ENCODE results near the gene VSIG8.
"Not testable (repeated sequence)": the region's sequence is repeated elsewhere in the genome, so short reads cannot be mapped to it uniquely, and the experiment has no call there.

The VSIG8 gene, protein sequence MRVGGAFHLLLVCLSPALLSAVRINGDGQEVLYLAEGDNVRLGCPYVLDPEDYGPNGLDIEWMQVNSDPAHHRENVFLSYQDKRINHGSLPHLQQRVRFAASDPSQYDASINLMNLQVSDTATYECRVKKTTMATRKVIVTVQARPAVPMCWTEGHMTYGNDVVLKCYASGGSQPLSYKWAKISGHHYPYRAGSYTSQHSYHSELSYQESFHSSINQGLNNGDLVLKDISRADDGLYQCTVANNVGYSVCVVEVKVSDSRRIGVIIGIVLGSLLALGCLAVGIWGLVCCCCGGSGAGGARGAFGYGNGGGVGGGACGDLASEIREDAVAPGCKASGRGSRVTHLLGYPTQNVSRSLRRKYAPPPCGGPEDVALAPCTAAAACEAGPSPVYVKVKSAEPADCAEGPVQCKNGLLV

DNA sequence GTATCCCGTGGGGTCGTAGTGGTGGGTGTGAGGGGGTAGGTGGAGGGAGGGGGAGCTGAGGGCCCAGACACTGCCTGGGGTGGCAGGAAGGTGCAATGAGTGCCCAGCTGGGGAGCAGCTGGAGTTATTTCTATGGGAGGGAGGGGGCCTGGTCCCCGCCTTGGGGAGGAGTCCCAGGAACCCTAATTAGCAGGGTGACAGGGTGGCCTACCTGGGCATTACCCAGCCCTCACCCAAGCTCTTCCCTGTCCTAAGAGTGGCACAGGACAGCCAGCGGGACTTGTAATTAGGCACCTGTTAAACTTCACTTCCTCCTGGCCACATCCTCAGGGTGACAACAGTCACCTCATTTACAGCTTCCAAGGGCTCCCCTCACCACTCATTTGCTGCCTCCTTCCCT, at the start of gene VSIG8:
Gene VSIG8 (minus strand): TSS at position 101 of the 400 bp plus-strand sequence. CDS start 136 bp downstream, outside the sequence.
- DNase-seq (ENCODE audit: low read depth in 2 of 2), result no peak

DNA sequence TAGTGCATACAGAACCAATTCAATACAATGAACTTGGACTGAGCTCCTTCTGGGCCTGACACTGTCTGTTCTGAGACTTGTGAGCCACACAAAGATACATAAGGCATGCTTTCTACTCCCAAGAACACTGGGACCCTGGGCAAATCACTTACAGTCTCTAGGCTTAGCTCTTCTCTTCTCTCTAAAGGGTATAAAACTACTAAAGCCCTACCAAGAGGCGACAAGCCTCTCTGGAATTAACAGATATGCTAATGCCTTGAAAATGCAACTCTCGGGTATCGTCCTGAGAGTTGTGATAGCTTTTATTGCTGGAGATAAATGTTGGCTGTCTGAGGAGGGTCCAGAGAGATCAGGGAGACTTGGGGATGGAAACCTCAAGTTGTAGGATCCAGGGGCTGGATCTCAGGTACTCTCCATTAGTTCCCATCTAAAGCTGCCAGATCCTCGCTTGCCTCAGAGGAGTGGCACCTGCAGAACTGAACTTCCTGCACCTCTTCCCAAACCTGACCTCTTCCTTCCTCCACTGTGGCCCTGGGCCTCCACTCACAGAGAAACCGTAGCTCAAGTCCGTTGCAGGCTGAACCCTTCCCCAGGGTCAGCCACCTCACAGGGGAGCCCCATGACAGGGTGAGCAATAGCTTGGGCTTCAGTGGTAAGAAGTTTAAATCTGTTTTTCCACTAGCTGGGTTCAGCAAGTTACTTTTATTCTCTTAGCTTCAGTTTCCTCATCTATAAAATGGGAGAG, 49.0 kb upstream of the VSIG8 start:
- DNase-seq (ENCODE audit: low read depth in 2 of 2), result no peak

DNA sequence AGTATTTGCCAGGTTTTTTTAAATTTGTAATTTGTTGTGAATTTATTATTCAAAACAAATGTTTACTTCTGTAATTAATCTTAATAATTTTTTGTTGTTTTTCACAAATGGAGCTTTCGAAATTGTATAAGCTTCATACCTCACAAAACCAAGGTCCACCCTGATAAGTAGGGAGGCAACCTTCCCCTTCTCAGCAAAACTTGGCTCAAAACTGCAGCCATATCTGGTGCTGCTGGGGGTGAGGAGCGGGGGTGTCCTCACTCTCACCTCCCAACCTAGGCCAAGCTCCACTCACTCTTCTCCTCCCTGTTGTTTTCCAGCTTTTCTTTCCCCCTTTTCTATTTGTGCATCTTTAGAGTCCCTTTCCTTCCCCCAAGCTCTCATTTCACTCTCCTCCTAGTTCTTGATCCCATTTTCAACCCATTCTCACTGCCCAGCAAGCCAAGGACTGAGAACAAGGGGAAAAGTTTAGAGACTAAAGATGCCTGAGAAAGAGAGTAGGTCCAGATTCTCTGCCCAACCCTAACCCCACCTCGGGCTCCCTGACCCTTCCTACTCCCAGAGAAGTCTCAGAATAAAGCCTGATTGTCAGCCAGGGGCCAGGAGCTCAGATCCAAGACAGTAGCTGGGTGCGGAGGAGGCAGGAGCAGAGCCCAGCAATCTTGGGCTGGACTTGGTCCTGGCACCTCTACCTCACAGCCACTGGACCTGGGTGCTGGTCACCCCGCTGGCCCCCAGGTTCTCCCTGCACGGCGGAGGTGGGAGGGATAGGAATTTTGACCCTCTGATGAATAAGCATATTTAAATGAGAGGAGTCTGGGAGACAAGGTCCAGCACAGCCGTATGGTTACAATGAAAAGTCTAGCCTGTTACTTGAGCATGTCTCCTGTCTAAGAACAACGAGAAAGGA, 45.8 kb upstream of the VSIG8 start:
- no peak for DNase-seq (ENCODE audit: low read depth in 2 of 2)

DNA sequence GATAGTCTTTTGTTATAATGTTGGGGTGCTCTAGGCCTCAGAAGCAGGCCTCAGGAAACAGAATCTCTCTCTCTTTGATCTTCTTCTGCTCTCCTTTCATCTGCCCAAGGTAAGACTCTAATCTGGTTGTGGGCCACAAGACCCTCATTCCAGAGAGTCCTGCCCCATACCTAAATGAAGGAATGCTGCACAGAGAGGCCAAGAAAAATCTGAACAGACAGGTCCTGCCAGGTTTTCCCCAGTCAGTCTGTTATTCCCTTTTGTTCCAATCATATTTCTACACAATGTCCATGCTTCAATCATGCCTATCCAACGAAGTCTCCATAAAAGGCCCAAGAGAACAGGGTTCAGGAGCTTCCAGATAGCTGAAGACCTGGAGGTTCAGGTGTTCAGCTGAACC, 44.5 kb upstream of the VSIG8 start:
- DNase-seq (ENCODE audit: low read depth in 2 of 2), result no peak

- DNase-seq (ENCODE audit: low read depth in 2 of 2), result not testable (repeated sequence)
These were observed 41.6 kb upstream of the VSIG8 start for GRCh38 chr1:159904036-159904435.

DNA sequence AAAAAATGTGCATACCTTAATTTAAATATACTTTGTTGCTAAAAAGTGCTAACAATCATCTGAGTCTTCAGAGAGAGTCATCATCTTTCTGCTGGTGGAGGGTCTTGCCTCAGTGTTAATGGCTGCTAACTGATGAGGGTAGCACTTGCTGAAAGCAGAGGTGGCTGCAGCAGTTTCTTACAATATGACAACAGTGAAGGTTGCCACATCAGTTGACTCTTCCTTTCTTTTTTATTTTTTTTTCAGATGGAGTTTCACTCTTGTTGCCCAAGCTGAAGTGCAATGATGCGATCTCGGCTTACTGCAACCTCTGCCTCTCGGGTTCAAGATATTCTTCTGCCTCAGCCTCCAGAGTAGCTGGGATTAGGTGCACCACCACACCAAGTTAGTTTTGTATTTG, 40.1 kb upstream of the VSIG8 start:
- no peak for DNase-seq (ENCODE audit: low read depth in 2 of 2)

DNA sequence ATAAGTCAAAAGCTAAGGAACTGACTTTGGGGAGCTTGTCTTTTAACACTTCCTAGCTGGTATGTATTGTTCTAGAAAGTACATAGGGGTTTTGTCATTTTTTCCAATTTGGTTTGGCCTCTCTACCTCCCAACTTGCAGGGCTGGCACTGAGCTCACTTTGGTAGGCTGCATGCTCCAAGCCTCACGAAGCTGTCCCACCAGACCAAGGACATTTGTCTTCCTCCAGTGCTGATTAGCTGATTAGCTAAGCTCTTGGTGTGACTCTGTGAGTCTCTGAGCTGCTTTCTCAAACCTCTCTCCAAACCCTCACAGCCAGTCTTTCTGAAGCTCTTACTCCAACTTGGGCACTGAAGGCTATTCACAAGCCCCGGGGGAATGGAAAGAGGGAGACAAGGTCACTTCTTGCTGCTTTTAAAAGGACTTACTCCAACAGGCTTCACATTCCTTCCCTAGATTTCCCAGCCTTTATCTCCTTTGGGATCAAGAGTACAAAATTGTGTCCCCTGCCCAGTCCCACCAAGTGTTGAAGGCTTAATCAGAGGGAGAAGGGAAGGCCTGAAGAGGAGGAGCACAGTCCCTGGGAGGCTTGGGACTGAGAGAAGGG, 38.4 kb upstream of the VSIG8 start:
- no peak for DNase-seq (ENCODE audit: low read depth in 2 of 2)

- no peak for DNase-seq (ENCODE audit: low read depth in 2 of 2)
These were observed 37.7 kb upstream of the VSIG8 start, which contains the start of gene CFAP45 for GRCh38 chr1:159900086-159900680. CFAP45 (minus strand) TSS chr1:159900165; CDS start chr1:159900098, 67 bp downstream.

- not testable (repeated sequence) for DNase-seq (ENCODE audit: low read depth in 2 of 2)
These were observed 37.2 kb upstream of the VSIG8 start for GRCh38 chr1:159899634-159900033.

GRCh38 chr1:159898527-159898926, 36.1 kb upstream of the VSIG8 start:
- DNase-seq (ENCODE audit: low read depth in 2 of 2), result no peak

- DNase-seq (ENCODE audit: low read depth in 2 of 2), result no peak
These were observed 35.5 kb upstream of the VSIG8 start for GRCh38 chr1:159897962-159898361.

DNA sequence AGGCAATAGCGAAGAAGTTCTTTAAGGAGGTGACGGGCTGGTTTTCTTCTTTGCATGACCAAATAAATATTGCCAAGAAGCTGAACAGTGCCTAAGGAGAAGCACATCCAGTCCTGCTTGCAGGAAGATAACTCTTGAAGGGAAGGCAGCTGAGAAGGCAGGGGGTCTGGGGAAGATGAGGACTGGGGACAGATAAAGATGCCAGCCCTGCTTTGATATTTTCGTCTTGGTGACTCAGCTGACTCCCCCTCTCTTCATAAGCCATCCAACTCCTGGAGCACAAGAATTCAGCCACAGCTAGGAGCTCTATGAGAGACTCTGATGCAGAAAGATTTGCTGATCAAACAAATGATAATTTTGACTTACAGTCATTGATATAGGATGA, 34.1 kb upstream of the VSIG8 start:
- DNase-seq (ENCODE audit: low read depth in 2 of 2), result no peak

DNA sequence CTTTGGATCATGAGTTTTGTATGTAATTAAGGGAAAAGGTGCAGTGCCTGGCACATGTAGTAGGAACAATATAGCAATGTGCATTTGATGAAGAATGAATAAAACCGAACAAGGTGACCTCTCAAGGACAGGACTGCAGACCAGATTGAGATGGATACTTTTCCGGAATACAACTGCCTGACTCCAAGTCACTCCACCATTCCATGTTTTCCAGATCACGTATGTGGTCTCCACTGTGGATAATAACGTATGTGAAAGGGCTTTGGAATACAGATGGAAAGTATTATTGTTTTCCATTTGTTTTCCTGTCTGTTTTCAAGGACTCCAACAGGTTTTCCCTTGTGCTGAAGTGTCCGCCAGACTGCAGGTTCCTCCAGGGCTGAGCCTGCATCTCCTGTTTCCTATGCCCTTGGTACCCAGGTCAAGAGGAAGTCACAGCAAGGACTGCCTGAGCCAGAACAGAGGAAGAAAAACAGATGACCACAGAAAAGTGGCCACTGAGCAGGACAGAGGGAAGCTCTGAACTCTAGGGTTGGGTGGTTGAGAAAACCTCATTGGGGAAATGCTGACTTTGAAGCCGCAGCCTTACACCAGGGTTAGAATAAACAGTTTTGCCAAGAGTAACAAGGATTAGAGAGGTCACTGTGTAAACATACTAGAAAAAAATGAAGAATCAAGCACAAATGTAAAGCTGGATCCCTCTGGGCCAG, 33.5 kb upstream of the VSIG8 start:
- no peak for DNase-seq (ENCODE audit: low read depth in 2 of 2)

GRCh38 chr1:159895286-159895685, 32.8 kb upstream of the VSIG8 start:
- DNase-seq (ENCODE audit: low read depth in 2 of 2), result no peak

DNA sequence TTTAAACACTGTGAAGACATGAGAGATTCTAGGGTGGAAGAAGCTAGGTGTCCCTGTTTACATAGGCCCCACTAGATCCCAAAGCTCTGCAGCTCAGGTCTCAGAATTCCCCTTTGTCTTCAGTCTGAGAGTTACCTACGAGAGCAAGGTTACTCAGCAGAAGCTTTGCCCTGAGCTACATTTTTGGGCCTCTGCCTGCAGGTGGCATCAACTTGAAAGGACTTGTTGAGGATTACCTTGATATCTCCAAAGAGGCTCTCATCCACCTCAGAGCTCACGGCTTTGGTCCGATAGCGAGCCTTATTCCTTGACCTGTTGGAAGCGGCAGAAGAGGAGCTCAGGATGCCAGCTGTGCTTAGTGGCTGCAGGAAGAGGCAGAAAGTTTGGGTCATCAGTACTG, 30.5 kb upstream of the VSIG8 start:
- no peak for DNase-seq (ENCODE audit: low read depth in 2 of 2)

DNA sequence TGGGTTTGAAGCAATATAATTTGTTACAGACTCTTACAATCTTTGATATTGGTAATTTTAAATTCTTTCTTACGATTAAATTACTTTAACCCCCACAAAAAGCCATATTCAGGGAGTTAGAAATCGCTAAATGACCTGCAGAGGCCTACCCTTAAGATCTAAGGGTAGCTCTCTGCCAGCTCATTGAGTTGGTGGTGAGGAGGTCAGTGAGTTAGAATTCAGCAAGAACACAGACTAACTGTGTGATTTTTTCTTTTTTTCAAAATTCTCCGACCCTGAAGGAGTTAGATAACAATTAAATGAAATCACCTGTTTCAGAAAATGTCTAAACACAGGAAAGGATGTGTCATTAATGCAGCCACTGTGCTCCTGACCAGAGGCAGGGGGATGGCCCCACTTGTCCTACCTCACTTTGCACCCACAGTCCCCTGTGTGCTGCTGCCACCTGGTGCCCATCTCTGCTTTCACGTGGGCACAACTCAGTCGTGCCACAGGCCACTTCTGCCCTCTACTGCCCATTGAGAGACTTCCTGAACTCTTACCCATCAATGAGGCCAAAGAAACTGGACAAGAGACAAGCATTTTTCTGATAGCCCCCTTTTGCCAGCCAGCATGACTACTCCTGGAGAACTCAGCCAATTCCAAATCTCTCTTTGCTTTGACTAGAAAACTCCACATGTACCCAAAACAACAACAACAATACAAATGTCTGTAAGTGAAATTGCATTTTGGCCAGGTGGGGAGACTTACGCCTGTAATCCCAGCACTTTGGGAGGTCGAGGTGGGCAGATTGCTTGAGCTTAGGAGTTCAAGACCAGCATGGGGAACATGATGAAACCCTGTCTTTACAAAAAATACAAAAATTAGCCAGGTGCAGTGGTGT, 29.1 kb upstream of the VSIG8 start:
- DNase-seq (ENCODE audit: low read depth in 2 of 2), result peak; percentile 48 to 51

- no peak for DNase-seq (ENCODE audit: low read depth in 2 of 2)
These were observed 27.9 kb upstream of the VSIG8 start for GRCh38 chr1:159890390-159890789.

GRCh38 chr1:159889821-159890252, 27.4 kb upstream of the VSIG8 start:
- DNase-seq (ENCODE audit: low read depth in 2 of 2), result no peak

DNA sequence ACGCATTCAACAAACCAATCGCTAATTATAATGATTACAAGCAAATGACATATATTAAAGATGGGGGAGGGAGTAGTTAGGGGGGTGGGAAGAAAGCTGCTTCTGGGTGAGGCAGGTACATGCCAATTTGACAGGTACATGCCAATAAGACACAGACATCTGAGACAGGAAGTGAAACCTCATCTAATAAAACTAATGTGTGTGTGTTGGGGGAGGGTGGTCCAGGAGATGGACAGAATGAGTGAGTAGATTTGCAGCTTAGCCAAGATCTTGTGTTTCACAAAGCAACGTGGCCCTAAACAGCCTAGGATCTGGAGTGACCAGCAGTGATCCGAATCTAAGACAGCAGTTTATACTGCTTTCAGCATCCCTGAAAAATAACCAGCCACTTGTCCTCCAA, 26.7 kb upstream of the VSIG8 start:
- no peak for DNase-seq (ENCODE audit: low read depth in 2 of 2)

All from stimulated activated CD4-positive, alpha-beta T cell treated with anti-CD3 and anti-CD28 coated beads, Interleukin-1b, Interleukin-23, amount 100 ng/mL, for 1 hour (primary cell).